Karpas-422 (cell line): ENCODE results near the gene RAB23. TPM values are rescaled to one million over a fixed set of nuclear protein-coding genes. Genes with fewer than 3 reads are reported as not detected.

Experiments used
- DNase-seq: peaks from one replicate; pipeline ENCODE4 v3.0.0-alpha.2; 2015
- H2AFZ ChIP-seq: fragments of 200-600 bp; sonication (generic); 2 replicates; pipeline ENCODE4 v1.6.1; 2014; ENCODE audit warnings: antibody characterized with exemption, low read length, mixed read lengths
- H3K27ac ChIP-seq: fragments of 200-600 bp; sonication (generic); 2 replicates; pipeline ENCODE4 v1.5.1; 2014; ENCODE audit warnings: mild to moderate bottlenecking, low read length, moderate library complexity
- H3K27me3 ChIP-seq: fragments of 200-600 bp; sonication (generic); 2 replicates; pipeline ENCODE4 v1.6.1; 2014; ENCODE audit warnings: low read length, mixed read lengths
- H3K36me3 ChIP-seq: fragments of 200-600 bp; sonication (generic); 2 replicates; pipeline ENCODE4 v1.6.1; 2014; ENCODE audit warnings: low read length, mixed read lengths; ENCODE audit not compliant: insufficient read depth
- H3K4me1 ChIP-seq: fragments of 200-600 bp; sonication (generic); 2 replicates; pipeline ENCODE4 v1.6.1; 2014; ENCODE audit warnings: mild to moderate bottlenecking, low read length, mixed read lengths
- H3K4me2 ChIP-seq: fragments of 200-600 bp; sonication (generic); 2 replicates; pipeline ENCODE4 v1.6.1; 2014; ENCODE audit warnings: low read length, low read depth, mild to moderate bottlenecking; ENCODE audit not compliant: poor library complexity, severe bottlenecking
- H3K4me3 ChIP-seq: fragments of 200-600 bp; sonication (generic); 2 replicates; pipeline ENCODE4 v1.5.1; 2014; ENCODE audit warnings: mild to moderate bottlenecking, antibody characterized with exemption, low read length, mixed read lengths
- H3K79me2 ChIP-seq: fragments of 200-600 bp; sonication (generic); 2 replicates; pipeline ENCODE4 v1.6.1; 2014; ENCODE audit warnings: mild to moderate bottlenecking, low read length, mixed read lengths
- H3K9ac ChIP-seq: fragments of 200-600 bp; sonication (generic); 2 replicates; pipeline ENCODE4 v1.6.0; 2014; ENCODE audit warnings: low read length
- H3K9me2 ChIP-seq: fragments of 200-600 bp; sonication (generic), shearing (Covaris generic); replicated peaks from 2 replicates; pipeline ENCODE4 v1.6.0; 2014; ENCODE audit warnings: mild to moderate bottlenecking, low read length, moderate library complexity; ENCODE audit not compliant: insufficient read depth
- H3K9me3 ChIP-seq: fragments of 300-700, 200-600 bp; sonication (generic); 2 replicates; pipeline ENCODE4 v1.6.1; 2014; ENCODE audit warnings: low read length, mixed read lengths
- H4K20me1 ChIP-seq: fragments of 200-600 bp; sonication (generic); 2 replicates; pipeline ENCODE4 v1.6.1; 2014; ENCODE audit warnings: mild to moderate bottlenecking, antibody characterized with exemption, low read length, low read depth; ENCODE audit not compliant: insufficient read depth
- total RNA-seq: library from RNA; depleted of rRNA; stranded (reverse); fragments of >200 nt; shearing (Covaris generic); gene quantifications from 2 replicates; pipeline ENCODE4 v1.2.3, GENCODE V29; 2014; ENCODE audit warnings: low replicate concordance; rRNA removed

Gene RAB23
- total RNA-seq = 2.8 and 3.9 TPM in 2 replicates

DNA sequence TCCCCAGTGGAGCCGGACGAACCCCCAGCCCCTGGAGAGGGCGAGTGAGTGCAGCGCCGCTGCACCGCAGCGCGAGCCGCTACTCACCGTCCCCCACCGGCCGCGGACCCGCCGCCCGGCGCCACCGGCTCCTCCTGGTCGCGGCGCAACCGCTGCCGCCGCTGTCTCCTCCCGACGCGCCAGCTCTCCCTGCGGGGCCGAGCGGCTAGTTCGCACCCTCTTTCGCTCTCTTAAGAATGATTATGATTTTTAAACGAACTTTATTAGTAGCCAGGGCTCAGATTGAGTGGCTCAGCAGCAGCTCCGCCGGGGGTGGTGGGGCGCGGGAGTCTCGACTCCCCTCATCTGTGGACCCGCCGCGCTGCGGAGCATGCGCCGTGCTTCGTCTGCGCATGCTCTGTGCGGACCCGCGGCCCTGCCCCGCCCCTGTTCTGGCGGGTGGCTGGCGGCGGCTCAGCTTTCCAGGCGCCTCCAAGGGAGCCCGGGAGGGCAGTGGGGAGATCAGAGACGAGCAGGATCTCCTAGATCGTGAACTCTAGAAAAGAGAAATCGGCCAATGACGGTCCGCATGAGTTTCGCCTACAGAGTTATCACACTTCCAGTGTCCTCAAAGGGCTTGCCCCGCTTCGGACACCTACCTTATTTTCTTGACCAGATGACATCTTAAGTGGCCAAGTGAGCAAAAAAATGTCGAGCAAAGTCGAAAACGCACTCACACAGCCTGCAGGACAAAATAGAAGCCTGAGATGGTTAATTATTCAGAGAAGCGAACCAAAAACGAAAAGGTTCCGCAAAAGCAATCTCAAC lies at the start of gene RAB23:
Gene RAB23, minus strand, starts transcription at position 372 of the 807 bp plus-strand sequence. CDS start 11,927 bp downstream, outside the sequence.
- peaks cover 11% of the 10 kb centered on the region for H4K20me1 ChIP-seq
- H3K27ac ChIP-seq = no peak within 1 kb of the TSS
- H3K4me1 ChIP-seq = peaks cover 17% of the 10 kb centered on the region
- H3K4me3 ChIP-seq = peak within 1 kb of the TSS; percentile 81
- peak; percentile 92 for DNase-seq
- peak within 1 kb of the TSS; percentile 100 for H2AFZ ChIP-seq
- peaks cover 2% of the 10 kb centered on the region; the same call in 1 of the 2 replicates for H3K27me3 ChIP-seq
- peak within 1 kb of the TSS; percentile 98 for H3K4me2 ChIP-seq
- H3K9me3 ChIP-seq = no peaks in the 10 kb centered on the region
- H3K79me2 ChIP-seq = peaks cover 3% of the 10 kb centered on the region; the same call in 1 of the 2 replicates
- H3K9me2 ChIP-seq = no peaks in the 10 kb centered on the region
- H3K36me3 ChIP-seq = no peaks in the 10 kb centered on the region
- peak within 1 kb of the TSS; percentile 76 for H3K9ac ChIP-seq

DNA sequence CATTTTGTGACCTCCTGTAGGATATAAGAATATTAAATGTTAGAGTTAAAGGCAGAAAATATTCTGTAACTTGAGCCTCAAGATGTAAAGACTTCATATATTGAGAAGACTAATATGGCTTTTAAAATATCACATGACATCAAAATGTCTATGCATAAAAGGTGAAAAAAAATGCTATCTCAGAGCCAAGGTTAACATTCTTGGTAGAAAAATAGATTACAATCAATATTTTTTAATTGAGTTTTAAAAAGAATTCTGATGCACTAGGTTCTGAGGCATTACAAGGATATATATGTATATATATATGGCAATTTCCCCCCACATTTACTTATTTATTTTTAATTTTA lies 46.2 kb upstream of the RAB23 start:
- H3K9me2 ChIP-seq = no peaks in the 10 kb centered on the region
- no peaks in the 10 kb centered on the region for H3K4me1 ChIP-seq
- no peaks in the 10 kb centered on the region for H4K20me1 ChIP-seq
- no peak for DNase-seq
- H2AFZ ChIP-seq = no peak overlapping the region
- no peak overlapping the region for H3K27ac ChIP-seq
- no peak overlapping the region for H3K4me2 ChIP-seq
- no peaks in the 10 kb centered on the region for H3K9me3 ChIP-seq
- no peaks in the 10 kb centered on the region for H3K79me2 ChIP-seq
- H3K36me3 ChIP-seq = no peaks in the 10 kb centered on the region
- H3K4me3 ChIP-seq = no peak overlapping the region
- no peak overlapping the region for H3K9ac ChIP-seq
- H3K27me3 ChIP-seq = no peaks in the 10 kb centered on the region

DNA sequence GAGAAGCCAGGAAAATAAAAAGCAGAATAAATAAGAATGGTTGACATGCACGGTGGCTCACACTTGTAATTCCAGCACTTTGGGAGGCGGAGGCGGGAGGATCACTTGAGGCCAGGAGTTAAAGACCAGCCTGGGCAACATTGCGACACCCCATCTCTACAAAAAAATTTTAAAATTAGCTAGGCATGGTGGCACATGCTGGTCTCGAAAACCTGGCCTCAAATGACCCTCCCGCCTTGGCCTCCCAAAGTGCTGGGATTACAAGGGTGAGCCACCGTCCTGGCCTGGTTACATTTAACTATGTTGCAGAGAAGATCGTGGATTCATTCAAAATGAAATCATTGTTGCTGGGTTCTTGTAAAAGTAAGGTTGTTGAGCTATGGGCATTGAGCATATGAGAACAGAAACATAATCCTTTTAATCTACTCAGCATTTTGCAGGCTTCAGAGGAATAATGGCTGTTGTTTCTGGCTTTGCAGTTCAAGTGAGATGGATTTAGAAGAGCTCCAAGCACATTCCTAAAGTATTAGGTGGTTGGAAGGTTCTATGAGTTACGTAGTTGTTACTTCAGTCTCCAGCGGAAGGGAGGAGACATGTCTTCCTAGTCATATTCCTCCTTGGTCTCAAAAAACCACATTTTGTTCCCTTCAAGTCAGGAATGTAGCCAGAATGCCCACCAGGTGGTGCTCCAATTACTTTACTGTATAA lies 45.6 kb upstream of the RAB23 start:
- DNase-seq = peak; percentile 78
- Histone ChIP-seq H3K36me3 (no peaks in the 10 kb centered on the region), H2AFZ (no peak overlapping the region)

DNA sequence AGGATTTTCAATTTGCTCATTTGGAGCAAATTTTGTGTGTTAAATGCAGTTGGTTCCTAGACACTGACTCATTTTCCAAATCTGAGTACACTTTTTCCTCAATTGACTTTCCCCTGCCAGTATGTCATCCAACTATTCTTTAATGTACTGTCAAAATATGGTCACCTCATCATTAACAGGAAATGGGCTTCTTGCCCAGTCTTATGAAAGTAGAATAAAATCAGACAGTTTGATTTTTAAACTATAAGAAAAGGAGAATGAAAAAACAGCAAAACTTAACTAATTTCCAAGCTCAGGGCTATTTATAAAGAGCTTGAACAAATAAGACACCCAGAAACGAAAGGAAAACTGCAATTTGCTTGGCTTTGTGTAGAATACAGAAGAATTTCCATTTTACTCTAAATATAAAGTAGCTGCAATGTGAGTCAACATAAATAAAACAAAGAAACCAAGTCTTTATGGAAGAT lies 43.7 kb upstream of the RAB23 start:
- Histone ChIP-seq H3K27ac (no peak overlapping the region), H3K79me2 (no peaks in the 10 kb centered on the region), H3K4me2 (no peak overlapping the region), H3K4me3 (no peak overlapping the region), H3K9ac (no peak overlapping the region), H3K27me3 (no peaks in the 10 kb centered on the region), H3K9me3 (no peaks in the 10 kb centered on the region), H2AFZ (no peak overlapping the region), H3K9me2 (no peaks in the 10 kb centered on the region), H4K20me1 (no peaks in the 10 kb centered on the region), H3K4me1 (no peaks in the 10 kb centered on the region), H3K36me3 (no peaks in the 10 kb centered on the region)
- DNase-seq = no peak

More for the DNA sequence above, 45.6 kb upstream of the RAB23 start:
- Histone ChIP-seq H3K4me2 (no peak overlapping the region), H3K4me3 (no peak overlapping the region), H3K9me2 (no peaks in the 10 kb centered on the region), H4K20me1 (no peaks in the 10 kb centered on the region), H3K9ac (no peak overlapping the region), H3K4me1 (no peaks in the 10 kb centered on the region), H3K79me2 (no peaks in the 10 kb centered on the region), H3K27me3 (no peaks in the 10 kb centered on the region), H3K9me3 (no peaks in the 10 kb centered on the region), H3K27ac (no peak overlapping the region)

- Histone ChIP-seq H3K27me3 (no peaks in the 10 kb centered on the region), H3K4me1 (no peaks in the 10 kb centered on the region), H3K9ac (no peak overlapping the region), H3K79me2 (no peaks in the 10 kb centered on the region), H3K9me3 (no peaks in the 10 kb centered on the region), H4K20me1 (no peaks in the 10 kb centered on the region), H3K9me2 (no peaks in the 10 kb centered on the region), H3K27ac (no peak overlapping the region), H3K4me3 (no peak overlapping the region), H3K36me3 (no peaks in the 10 kb centered on the region), H2AFZ (no peak overlapping the region), H3K4me2 (no peak overlapping the region)
- no peak for DNase-seq
These were observed 41.6 kb upstream of the RAB23 start for GRCh38 chr6:57263739-57264138.

DNA sequence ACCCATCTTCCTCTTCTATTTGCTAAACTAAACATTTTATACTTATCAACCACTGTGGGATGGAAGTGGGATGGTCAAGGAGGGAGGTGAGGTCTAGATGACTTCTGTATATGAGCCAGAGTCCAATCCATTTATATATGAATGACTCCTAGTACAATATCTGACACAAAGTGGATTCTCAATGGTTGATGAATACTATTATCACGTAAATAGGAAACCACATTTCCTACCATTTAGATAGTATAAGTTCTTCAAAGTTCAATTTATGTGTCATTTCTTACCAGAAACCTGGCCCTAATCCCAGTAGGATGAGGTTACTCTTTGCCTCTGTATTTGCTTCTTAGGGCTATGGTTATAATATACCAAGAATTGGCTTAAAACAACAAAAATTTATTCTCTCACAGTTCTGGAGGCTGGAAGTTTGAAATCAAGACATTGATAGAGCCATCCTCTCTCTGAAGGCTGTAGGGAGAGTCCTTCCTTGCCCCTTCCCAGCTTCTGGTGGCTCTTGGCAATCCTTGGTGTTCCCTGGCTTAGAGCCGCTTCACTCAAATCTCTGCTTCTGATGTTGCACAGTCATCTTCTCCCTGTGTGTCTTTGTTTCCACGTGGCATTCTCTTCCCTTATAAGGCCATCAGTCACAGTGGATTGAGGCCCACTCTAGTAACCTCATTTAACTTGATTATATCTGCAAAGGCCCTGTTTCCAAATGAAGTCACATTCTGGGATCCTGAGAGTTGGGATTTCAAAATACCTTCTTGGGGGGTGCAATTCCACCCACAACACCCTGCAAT lies 41.0 kb upstream of the RAB23 start:
- no peak overlapping the region for H3K9ac ChIP-seq
- no peaks in the 10 kb centered on the region for H4K20me1 ChIP-seq
- H3K4me2 ChIP-seq = no peak overlapping the region
- H3K27ac ChIP-seq = no peak overlapping the region
- no peak overlapping the region for H3K4me3 ChIP-seq
- no peak for DNase-seq
- no peaks in the 10 kb centered on the region for H3K4me1 ChIP-seq
- no peaks in the 10 kb centered on the region for H3K79me2 ChIP-seq
- no peaks in the 10 kb centered on the region for H3K9me3 ChIP-seq
- no peaks in the 10 kb centered on the region for H3K9me2 ChIP-seq
- no peaks in the 10 kb centered on the region for H3K27me3 ChIP-seq
- H3K36me3 ChIP-seq = no peaks in the 10 kb centered on the region
- no peak overlapping the region for H2AFZ ChIP-seq

DNA sequence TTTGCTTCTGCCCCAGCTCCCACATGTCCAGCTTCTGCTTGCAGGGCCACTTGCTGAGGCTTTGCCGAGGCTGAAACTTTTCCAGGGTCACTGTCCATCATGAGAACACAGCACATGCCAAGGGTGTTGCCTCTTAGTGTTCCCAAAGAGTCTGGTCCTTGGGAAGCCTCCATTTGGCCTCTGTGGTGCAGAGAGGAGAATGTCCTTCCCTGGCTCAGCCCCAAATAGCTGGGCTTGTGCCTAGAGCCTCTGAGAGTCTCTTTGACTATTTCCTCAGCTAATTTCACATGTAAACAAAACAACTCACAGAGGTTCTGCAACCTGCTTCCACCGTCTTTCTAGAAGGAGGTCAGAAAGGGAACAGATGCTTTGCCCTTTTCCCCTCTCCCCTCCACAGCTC lies 40.4 kb upstream of the RAB23 start:
- H3K27me3 ChIP-seq = no peaks in the 10 kb centered on the region
- DNase-seq = no peak
- no peak overlapping the region for H3K9ac ChIP-seq
- H3K79me2 ChIP-seq = no peaks in the 10 kb centered on the region
- H3K4me2 ChIP-seq = no peak overlapping the region
- no peak overlapping the region for H2AFZ ChIP-seq
- no peaks in the 10 kb centered on the region for H4K20me1 ChIP-seq
- H3K4me1 ChIP-seq = no peaks in the 10 kb centered on the region
- H3K4me3 ChIP-seq = no peak overlapping the region
- H3K9me2 ChIP-seq = no peaks in the 10 kb centered on the region
- no peaks in the 10 kb centered on the region for H3K9me3 ChIP-seq
- H3K27ac ChIP-seq = no peak overlapping the region
- H3K36me3 ChIP-seq = no peaks in the 10 kb centered on the region

DNA sequence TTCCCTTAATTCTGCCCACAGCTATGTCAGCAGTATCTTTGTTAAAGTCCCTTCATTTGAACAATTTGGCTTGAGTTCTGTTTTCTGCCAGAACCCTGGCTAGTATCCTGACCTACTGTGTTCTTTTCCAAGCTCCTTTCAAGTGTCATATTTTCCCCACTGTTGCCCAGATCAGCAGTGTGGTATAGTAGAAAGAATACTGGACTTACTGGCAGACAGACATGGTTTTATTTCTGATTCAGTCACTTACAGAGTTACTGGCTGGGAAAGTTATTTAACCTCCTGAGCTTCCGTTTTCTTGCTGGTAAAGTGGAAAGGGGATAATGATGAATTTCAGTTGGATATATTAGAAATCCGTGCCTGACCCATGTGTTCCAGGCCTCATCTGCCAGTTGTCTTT lies 39.8 kb upstream of the RAB23 start:
- H3K27ac ChIP-seq = no peak overlapping the region
- no peaks in the 10 kb centered on the region for H3K9me2 ChIP-seq
- no peaks in the 10 kb centered on the region for H3K79me2 ChIP-seq
- no peaks in the 10 kb centered on the region for H3K9me3 ChIP-seq
- H3K4me3 ChIP-seq = no peak overlapping the region
- H4K20me1 ChIP-seq = no peaks in the 10 kb centered on the region
- H2AFZ ChIP-seq = no peak overlapping the region
- no peaks in the 10 kb centered on the region for H3K36me3 ChIP-seq
- H3K4me2 ChIP-seq = no peak overlapping the region
- no peak for DNase-seq
- H3K9ac ChIP-seq = no peak overlapping the region
- H3K4me1 ChIP-seq = no peaks in the 10 kb centered on the region
- no peaks in the 10 kb centered on the region for H3K27me3 ChIP-seq
